HG03558 (cell line): Measurements from ENCODE around the gene RAB31.

ENCODE experiments used
- ATAC-seq: cut with Tn5 transposase; IDR thresholded peaks from one replicate; pipeline ENCODE4 v1.9.1; 2021; ENCODE audit warnings: moderate number of reproducible peaks; ENCODE audit not compliant: unreplicated experiment; ENCODE audit errors: extremely low read depth

RAB31 gene

DNA sequence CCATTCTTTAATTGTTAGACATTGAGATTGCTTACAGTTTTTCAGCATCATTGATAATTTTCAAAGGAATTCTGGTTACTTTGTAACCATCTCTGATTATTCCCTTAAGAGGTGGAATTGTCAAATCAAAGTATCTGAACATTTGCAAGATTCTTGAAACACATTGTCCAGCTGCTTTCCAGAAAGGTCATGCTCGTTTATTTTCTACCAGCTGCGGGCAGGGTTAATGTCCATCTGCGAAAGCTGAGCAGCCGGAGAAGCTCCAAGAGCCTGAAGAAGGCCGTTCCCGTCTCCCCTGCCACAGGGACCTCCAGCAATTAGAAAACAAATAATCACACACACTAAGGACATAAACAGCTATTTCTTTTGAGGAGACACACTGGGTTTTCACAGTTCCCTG is 101.6 kb downstream of the RAB31 start:
- ATAC-seq, result no peak

DNA sequence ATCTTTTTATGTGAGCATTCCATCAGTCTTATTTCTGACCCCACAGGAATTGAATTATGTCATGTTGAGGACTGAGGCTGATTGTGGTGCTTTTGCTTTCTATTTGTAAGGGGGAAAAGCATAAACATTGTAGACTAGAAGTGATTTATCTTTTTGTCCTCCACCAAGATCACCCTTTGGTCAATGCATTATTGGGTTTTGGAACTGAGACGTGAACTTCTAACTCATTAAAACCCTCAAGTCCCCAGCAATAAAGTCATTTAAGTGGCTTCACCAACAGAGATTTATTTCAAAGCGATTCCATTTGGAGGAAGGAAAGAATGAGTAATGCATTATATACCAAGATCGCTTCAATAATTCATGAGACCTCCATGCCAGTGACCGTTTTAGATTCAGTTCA is 102.2 kb downstream of the RAB31 start:
- ATAC-seq, result no peak

- no peak for ATAC-seq
Measured at GRCh38 chr18:9810994-9811705, 103.0 kb downstream of the RAB31 start.

- no peak for ATAC-seq
Measured at GRCh38 chr18:9811978-9812377, 103.9 kb downstream of the RAB31 start.

- no peak for ATAC-seq
Measured at GRCh38 chr18:9814431-9814830, 106.3 kb downstream of the RAB31 start.

GRCh38 chr18:9817286-9817685 is 109.2 kb downstream of the RAB31 start:
- ATAC-seq, result no peak

DNA sequence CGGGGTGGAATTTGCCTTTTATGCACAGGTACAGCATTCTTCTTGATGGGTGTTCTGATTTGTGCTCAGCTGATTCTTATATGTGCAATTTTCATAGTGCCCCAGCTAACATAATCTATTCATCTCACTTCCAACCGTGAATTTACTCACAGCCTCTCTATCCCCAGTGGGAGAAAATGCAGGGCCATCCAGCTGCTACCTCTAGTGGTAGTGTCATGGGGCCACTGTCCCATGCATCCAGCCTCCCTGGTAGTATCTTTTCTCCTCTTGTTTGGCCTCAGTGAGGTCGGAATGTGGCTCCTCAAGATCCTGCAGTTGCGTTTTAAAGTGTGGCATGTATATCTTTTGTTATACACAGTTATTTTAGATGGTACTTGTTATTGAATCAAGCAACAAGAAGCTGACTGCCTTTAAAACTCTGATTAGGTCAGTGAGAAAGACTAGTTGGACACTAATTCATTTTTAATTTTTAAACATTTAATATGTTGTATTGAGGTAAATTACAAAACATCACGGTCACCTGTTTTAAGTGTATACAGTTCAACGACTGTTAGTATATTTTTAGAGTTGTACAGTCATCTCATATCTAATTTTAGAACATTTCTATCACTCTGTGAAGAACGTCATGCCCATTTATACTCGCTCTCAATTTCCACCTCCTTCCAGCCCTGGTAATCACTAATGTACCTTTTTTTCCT is 109.8 kb downstream of the RAB31 start:
- no peak for ATAC-seq

DNA sequence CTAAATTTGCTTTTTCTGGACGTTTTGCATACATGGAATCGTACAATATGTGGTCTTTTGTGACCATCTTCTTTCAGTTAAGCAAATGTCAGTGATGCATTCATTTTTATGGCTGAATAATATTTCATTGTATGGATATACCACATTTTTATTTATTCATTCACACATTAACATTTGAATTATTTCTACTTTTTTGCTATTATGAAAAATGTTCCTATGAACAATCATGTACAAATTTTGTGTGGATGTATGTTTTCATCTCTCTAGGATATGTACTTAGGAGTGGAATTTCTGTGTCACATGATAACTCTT is 110.3 kb downstream of the RAB31 start:
- ATAC-seq, result no peak

- ATAC-seq, result no peak
Measured at GRCh38 chr18:9820127-9820526, 112.0 kb downstream of the RAB31 start.

DNA sequence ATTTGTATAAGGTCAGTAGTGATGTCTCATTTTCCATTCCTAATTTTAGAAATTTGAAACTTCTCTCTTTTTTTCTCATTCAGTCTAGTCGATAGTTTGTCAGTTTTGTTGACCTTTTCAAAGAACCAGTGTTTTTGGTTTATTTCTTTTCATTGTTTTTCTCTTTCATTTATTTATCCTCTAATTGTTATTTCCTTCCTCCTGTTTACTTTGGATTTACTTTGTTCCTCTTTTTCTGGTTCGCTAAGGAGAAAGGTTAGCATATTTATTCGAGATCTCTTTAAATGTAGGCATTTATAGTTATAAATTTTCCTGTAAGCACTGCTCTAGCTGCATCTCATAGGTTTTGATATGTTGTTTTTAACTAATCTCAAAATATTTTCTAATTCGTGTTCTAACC is 112.6 kb downstream of the RAB31 start:
- ATAC-seq, result no peak

DNA sequence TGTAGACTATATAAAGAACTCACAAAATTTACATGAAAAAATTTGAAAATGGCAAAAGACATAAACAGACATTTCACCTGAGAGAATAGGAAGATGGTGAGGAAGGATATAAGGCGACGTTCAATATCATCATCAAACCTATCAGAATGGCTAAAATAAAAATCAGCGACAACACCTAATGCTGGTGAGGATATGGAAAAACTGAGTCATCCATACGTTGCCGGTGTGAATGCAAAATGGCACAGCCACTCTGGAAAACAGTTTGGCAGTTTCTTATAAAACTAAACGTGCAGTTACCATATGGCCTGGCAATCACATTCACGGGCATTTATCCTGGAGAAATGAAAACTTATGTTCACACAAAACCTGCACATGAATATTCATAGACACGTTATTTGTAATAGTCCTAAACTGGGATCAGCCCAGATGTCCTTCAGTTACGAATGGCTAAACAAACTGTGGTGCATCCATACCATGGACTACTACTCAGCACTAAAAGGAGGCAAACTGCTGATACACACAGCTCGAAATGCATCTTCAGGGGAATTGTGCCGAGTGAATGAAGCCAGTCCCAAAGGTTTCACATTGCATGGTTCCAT is 114.6 kb downstream of the RAB31 start:
- no peak for ATAC-seq

- no peak for ATAC-seq
Measured at GRCh38 chr18:9823805-9824473, 115.8 kb downstream of the RAB31 start.

- ATAC-seq, result no peak
Measured at GRCh38 chr18:9824474-9824832, 116.4 kb downstream of the RAB31 start.

DNA sequence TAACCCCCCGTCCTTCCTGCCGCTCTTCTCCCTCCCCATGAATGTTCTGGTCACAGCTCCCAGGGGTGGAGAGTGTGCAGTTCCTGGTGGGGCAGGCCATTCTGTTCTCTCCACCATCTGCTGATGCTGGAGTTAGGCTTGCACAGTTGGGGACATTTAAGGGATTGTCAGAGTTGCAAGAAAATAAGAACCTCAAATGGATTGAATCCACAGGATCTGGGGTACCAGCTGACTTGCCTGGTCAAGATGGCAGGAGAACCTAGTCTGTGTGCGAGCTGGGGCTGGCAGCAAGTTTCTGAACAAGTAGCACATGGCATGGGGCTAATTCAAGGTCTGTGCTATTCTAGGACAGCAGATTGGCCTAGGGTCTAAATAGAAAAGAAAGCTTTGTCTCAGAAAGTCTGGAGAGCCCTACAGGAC is 116.9 kb downstream of the RAB31 start:
- ATAC-seq, result no peak

GRCh38 chr18:9825571-9826073 is 117.5 kb downstream of the RAB31 start:
- no peak for ATAC-seq

- no peak for ATAC-seq
Measured at GRCh38 chr18:9826685-9827084, 118.6 kb downstream of the RAB31 start.

- ATAC-seq, result no peak
Measured at GRCh38 chr18:9827211-9827792, 119.2 kb downstream of the RAB31 start.

GRCh38 chr18:9827793-9828505 is 119.8 kb downstream of the RAB31 start:
- ATAC-seq, result no peak

DNA sequence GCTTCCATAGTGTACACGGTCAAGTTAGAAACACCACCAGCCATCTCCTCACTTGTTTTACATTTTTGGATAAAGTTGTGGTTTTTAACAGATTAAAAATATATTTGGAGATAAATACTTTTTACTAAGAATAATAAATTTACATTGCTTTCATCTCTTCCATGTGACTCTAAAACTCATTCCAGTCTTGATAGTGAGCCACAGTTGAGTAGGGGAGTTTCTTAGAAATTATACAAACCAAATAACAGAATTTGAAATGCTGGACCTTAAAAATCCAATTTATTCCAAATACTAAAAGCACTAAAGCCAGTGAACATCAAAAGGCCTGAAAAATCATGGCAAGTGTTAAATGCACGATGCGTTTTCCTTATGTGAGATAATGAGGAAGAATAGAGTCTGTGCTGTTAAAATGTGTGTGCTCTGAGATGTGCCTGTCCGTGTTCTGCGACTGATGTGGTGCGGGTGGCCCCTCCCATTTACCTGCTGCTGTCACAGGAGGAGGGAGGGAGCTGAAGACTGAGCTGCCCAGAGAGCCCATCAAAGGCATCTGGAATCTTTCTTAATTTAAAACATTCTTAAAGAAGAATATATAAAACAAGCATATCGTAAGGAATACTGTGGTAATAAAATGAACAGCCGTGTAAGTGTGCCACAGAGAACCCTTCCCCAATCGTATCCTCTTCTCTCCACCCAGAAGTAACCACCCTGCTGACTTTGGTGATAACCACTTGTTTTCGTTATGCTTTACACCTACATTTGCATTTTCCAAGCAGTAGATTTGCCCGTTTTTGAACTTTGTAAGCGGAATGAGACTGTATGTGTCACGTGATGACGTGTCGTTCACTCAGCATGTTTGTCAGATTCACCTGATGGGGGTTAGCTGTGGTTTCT is 120.7 kb downstream of the RAB31 start:
- ATAC-seq, result no peak
